SK-N-SH treated with all-trans-retinoic acid at 6 μM for 48 hours (cell line): ENCODE data around the gene TOMM40.

Source experiments
- ARNTL ChIP-seq: fragments of 450-650 bp; formaldehyde crosslinking; IDR thresholded peaks from 2 replicates; pipeline ENCODE4 v1.5.0; 2020; ENCODE audit warnings: low read depth, mild to moderate bottlenecking, moderate library complexity, borderline replicate concordance
- CREB5 ChIP-seq: fragments of 250-450 bp; sonication (Bioruptor Pico); IDR thresholded peaks from 2 replicates; pipeline ENCODE4 v1.5.1; 2020; ENCODE audit warnings: low read depth, mild to moderate bottlenecking, moderate library complexity
- CSDC2 ChIP-seq: fragments of 250-450 bp; sonication (Bioruptor Pico); IDR thresholded peaks from 2 replicates; pipeline ENCODE4 v1.5.0; 2020; ENCODE audit warnings: mild to moderate bottlenecking, moderate library complexity
- GLIS3 ChIP-seq: fragments of 250-450 bp; sonication (Bioruptor Pico); IDR thresholded peaks from 2 replicates; pipeline ENCODE4 v1.5.0; 2020; ENCODE audit warnings: mild to moderate bottlenecking, moderate library complexity
- OSR1 ChIP-seq: fragments of 250-450 bp; sonication (Bioruptor Pico); IDR thresholded peaks from 2 replicates; pipeline ENCODE4 v1.8.0; 2022; ENCODE audit warnings: moderate library complexity, mild to moderate bottlenecking, inconsistent platforms
- PPARA ChIP-seq: fragments of 250-450 bp; sonication (Bioruptor Pico); IDR thresholded peaks from 2 replicates; pipeline ENCODE4 v1.5.0; 2020; ENCODE audit warnings: mild to moderate bottlenecking, borderline replicate concordance
- RARB ChIP-seq: fragments of 250-450 bp; sonication (Bioruptor Pico); IDR thresholded peaks from 2 replicates; pipeline ENCODE4 v1.8.0; 2021; ENCODE audit warnings: mild to moderate bottlenecking, moderate library complexity
- SNAI2 ChIP-seq: fragments of 250-450 bp; sonication (Bioruptor Pico); IDR thresholded peaks from 2 replicates; pipeline ENCODE4 v1.5.0; 2020; ENCODE audit warnings: mild to moderate bottlenecking, moderate library complexity
- TOX ChIP-seq: fragments of 250-450 bp; sonication (Bioruptor Pico); IDR thresholded peaks from 2 replicates; pipeline ENCODE4 v1.8.0; 2021; ENCODE audit warnings: mild to moderate bottlenecking, moderate library complexity, borderline replicate concordance
- TSHZ2 ChIP-seq: fragments of 250-450 bp; sonication (Bioruptor Pico); IDR thresholded peaks from 2 replicates; pipeline ENCODE4 v1.5.0; 2020; ENCODE audit warnings: mild to moderate bottlenecking, moderate library complexity
- ZFP3 ChIP-seq: fragments of 250-450 bp; sonication (Bioruptor Pico); IDR thresholded peaks from 2 replicates; pipeline ENCODE4 v1.5.0; 2020; ENCODE audit warnings: mild to moderate bottlenecking, moderate library complexity
- ZFP30 ChIP-seq: fragments of 450-650 bp; formaldehyde crosslinking; IDR thresholded peaks from 2 replicates; pipeline ENCODE4 v1.5.0; 2022; ENCODE audit warnings: mild to moderate bottlenecking, moderate library complexity
- ZNF8 ChIP-seq: fragments of 450-650 bp; formaldehyde crosslinking; IDR thresholded peaks from 2 replicates; pipeline ENCODE4 v1.5.0; 2020; ENCODE audit warnings: mild to moderate bottlenecking, moderate library complexity

GRCh38 chr19:44894946-44895345 is 3.9 kb downstream of the TOMM40 start:
- no peak for TF ChIP-seq TSHZ2
- no peak for TF ChIP-seq SNAI2 (CRISPR knock-in tag)
- TF ChIP-seq TOX (CRISPR knock-in tag) = no peak
- TF ChIP-seq CSDC2 (CRISPR knock-in tag) = no peak
- no peak for TF ChIP-seq OSR1 (CRISPR knock-in tag)
- no peak for TF ChIP-seq CREB5 (CRISPR knock-in tag)
- no peak for TF ChIP-seq ZNF8 (CRISPR knock-in tag)
- no peak for TF ChIP-seq ZFP30 (CRISPR knock-in tag)
- no peak for TF ChIP-seq PPARA (CRISPR knock-in tag)
- no peak for TF ChIP-seq ZFP3 (CRISPR knock-in tag)
- no peak for TF ChIP-seq ARNTL (CRISPR knock-in tag)
- TF ChIP-seq RARB (CRISPR knock-in tag) = no peak
- TF ChIP-seq GLIS3 = no peak
